GM19043 (cell line): ENCODE results near the gene PAX4.

Experiments
- ATAC-seq: cut with Tn5 transposase; IDR thresholded peaks from one replicate; pipeline ENCODE4 v1.9.1; 2021; ENCODE audit warnings: low read depth; ENCODE audit not compliant: unreplicated experiment

The PAX4 gene

GRCh38 chr7:127618042-127618441, at the start of gene PAX4:
PAX4 (minus strand) TSS chr7:127618142; CDS start chr7:127615928, 2,214 bp downstream.
- ATAC-seq, result no peak

GRCh38 chr7:127667017-127667670, 49.2 kb upstream of the PAX4 start:
- no peak for ATAC-seq

GRCh38 chr7:127666602-127667001, 48.7 kb upstream of the PAX4 start:
- ATAC-seq, result no peak

- no peak for ATAC-seq
Observed at GRCh38 chr7:127665922-127666321, 48.0 kb upstream of the PAX4 start.

DNA sequence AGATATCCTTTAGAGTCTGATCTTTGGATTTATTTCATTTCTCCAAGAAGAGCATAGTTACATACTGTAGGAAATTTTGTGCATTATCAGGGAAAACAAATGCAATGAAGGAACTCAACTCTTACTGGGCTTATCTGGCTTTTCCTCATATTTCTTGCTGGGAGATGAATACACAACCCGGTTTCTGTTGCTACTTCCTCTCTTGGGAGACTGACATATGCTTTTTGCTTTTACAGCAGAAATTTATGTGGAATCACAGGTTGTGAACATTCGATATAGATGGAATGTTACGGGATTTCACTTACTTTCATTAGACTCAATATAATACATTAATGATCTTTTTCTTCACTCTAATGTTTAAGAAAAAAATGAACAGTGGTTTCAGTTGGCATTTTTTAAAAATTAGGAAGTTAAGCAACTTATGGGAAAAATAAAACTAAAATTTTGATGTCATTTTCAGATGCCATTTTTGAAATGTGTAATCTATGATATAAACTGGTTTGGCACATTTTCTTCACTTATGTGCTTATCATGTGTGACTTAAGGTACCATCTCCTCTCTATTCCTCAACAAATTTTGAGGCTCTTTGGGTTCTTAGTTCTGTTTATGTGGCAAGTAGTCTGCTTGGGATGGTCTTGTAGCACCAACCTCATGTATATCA, 41.2 kb upstream of the PAX4 start:
- ATAC-seq, result no peak

GRCh38 chr7:127657500-127657899, 39.6 kb upstream of the PAX4 start:
- no peak for ATAC-seq

GRCh38 chr7:127655720-127656119, 37.8 kb upstream of the PAX4 start:
- no peak for ATAC-seq

GRCh38 chr7:127654404-127655394, 36.8 kb upstream of the PAX4 start:
- no peak for ATAC-seq

GRCh38 chr7:127653396-127653795, 35.5 kb upstream of the PAX4 start:
- no peak for ATAC-seq

GRCh38 chr7:127652333-127653248, 34.6 kb upstream of the PAX4 start:
- peak; percentile 2 for ATAC-seq

DNA sequence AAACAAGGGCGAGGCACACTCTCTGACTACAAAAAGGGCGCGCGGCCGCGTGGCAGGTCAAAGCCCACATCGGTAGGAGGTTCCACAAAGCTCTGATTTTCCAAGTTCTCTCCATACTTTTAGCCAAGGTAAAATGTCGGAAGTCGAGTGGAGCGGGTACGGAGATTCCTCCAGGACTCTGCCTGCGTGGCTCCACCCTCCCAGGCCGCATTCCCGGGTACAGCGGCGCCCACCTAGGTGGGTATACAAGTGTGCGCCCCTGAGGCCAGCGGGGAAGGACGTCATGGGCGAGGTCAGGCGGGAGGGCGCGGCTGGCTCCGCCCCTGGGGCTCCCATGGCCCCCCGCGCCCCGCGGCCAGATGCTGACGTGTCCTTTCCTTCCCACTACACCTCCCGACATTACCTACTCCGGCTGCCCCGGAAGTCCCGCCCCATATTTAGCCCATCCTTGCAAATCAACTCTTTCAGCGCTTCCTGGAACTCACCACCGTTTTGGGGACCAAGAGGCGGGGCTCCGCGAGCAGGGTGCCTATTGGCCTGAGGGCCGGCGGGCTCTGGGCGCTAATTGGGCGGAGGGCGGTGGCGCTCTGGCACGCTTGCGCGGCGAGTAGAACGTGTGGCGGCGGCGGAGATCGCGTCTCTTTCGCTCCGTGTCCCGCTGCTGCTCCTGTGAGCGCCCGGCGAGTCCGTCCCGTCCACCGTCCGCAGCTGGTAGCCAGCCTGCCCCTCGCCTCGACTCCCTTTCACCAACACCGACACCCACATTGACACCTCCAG, 33.8 kb upstream of the PAX4 start, which contains the start of gene SND1:
Gene SND1, plus strand, starts transcription at position 639 of the 777 bp plus-strand sequence. CDS start 180 bp downstream, outside the sequence.
- peak; percentile 95 for ATAC-seq

DNA sequence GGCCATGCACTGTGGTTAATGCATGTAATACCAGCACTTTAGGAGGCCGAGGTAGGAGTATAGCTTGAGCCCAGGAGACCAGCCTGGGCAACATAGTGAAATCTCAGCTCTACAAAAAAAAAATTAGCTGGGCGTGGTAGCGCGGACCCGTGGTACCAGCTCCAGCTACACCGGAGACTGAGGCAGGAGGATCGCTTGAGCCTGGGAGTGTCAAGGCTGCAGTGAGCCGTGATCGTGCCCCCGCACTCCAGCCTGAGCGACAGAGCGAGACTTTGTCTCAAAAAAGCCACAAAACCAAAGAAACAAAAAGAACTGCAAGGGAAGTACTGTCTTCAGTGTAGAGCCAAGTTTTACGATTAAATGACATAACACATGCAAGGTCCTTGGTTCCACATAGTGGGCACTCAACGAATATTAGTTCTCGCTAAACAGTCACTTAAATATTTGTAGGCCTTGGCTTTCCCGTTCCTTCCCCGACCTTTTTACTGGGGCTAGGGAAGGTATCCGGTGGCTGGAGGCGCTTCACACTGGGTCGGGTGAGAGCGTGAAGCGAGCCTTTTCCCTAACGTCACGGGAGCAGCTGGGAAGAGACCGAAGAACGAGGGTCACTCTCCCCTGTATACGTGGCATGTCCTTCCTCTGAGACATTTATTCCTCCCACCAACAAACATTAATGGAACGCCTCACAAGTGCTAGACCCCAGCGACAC, 33.1 kb upstream of the PAX4 start:
- ATAC-seq, result no peak

- ATAC-seq, result no peak
Observed at GRCh38 chr7:127648986-127649385, 31.0 kb upstream of the PAX4 start.

- ATAC-seq, result no peak
Observed at GRCh38 chr7:127647636-127648035, 29.7 kb upstream of the PAX4 start.

GRCh38 chr7:127644484-127644883, 26.5 kb upstream of the PAX4 start:
- no peak for ATAC-seq

DNA sequence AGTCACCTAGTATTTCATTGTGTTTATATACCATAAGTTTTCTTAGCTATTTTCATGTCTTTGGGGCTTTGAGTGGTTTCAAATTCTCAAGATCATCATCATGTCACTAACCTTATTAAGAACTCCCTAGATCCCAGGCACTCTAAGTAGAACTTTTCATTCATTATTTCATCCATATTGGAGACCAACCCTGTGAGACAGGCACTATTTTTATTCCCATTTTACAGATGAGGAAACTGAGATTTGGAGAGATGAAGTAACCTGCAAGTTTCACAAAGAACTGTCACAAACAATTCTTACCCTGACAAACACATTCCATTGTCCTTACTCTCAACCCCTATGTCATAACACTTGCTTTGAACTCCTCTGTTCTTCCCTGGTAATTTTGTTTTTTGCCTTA, 20.3 kb upstream of the PAX4 start:
- no peak for ATAC-seq

- no peak for ATAC-seq
Observed at GRCh38 chr7:127635659-127636285, 17.8 kb upstream of the PAX4 start.

- ATAC-seq, result no peak
Observed at GRCh38 chr7:127632276-127632910, 14.5 kb upstream of the PAX4 start.
